Activated naive CD4-positive, alpha-beta T cell treated with anti-CD3 and anti-CD28 coated beads, Interleukin-2, amount 10 ng/mL, durations not matched to agents 7 days and 5 days (primary cell): ENCODE measurements around the gene ATF7.
"Not testable (repeated sequence)": the region's sequence is repeated elsewhere in the genome, so short reads cannot be mapped to it uniquely, and the experiment has no call there.

Source experiments
- CTCF ChIA-PET: fragments of 350-600 bp; sonication (Branson Sonifier 250); formaldehyde crosslinking; loops from one replicate; lab custom pipeline; 2021; ENCODE audit warnings: antibody characterized with exemption; lab: Charles Lee
- DNase-seq: peaks from one replicate; pipeline ENCODE4 v3.0.0-alpha.2; 2020
- H3K27ac Mint-ChIP-seq: one replicate; pipeline ENCODE4 v1.8.0; 2021; ENCODE audit warnings: mild to moderate bottlenecking, moderate library complexity, mixed read lengths
- H3K27me3 Mint-ChIP-seq: one replicate; pipeline ENCODE4 v1.8.0; 2021; ENCODE audit warnings: mild to moderate bottlenecking, mixed read lengths
- H3K36me3 Mint-ChIP-seq: one replicate; pipeline ENCODE4 v1.8.0; 2021; ENCODE audit warnings: mixed read lengths
- H3K4me1 Mint-ChIP-seq: one replicate; pipeline ENCODE4 v1.8.0; 2021; ENCODE audit warnings: mixed read lengths
- H3K4me3 Mint-ChIP-seq: one replicate; pipeline ENCODE4 v1.8.0; 2021; ENCODE audit warnings: mild to moderate bottlenecking, moderate library complexity, mixed read lengths
- H3K9me3 Mint-ChIP-seq: one replicate; pipeline ENCODE4 v1.8.0; 2021; ENCODE audit warnings: mixed read lengths

The ATF7 gene

GRCh38 chr12:53646300-53646699 lies 20.1 kb upstream of the ATF7 start:
- H3K4me1 Mint-ChIP-seq, H3K27ac Mint-ChIP-seq, H3K27me3 Mint-ChIP-seq, DNase-seq, CTCF ChIA-PET, H3K4me3 Mint-ChIP-seq, H3K36me3 Mint-ChIP-seq, H3K9me3 Mint-ChIP-seq: not testable (repeated sequence)

GRCh38 chr12:53645165-53645564 lies 19.0 kb upstream of the ATF7 start:
- Mint-ChIP-seq H3K27ac (no peak overlapping the region), H3K4me3 (no peak overlapping the region), H3K9me3 (no peaks in the 10 kb centered on the region), H3K27me3 (peaks cover 7% of the 10 kb centered on the region), H3K4me1 (no peaks in the 10 kb centered on the region), H3K36me3 (no peaks in the 10 kb centered on the region)
- no peak for DNase-seq
- CTCF ChIA-PET, result no interaction called here

DNA sequence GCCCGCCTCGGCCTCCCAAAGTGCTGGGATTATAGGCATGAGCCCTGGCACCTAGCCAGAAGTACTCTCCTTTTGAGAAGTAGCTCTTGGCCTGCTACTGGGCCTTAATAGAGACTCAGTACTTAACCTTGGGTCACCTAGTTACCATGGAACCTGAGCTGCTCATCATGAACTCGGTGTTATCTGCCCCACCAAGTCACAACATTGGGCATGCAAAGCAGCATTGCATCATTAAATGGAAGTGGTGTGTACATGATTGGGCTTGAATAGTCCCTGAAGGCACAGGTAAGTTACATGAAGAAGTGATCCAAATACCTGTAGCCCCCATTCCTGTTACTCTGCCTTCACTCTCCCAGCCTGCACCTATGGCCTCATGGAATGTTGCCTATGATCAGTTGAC lies 18.0 kb upstream of the ATF7 start:
- H3K27ac Mint-ChIP-seq, result no peak overlapping the region
- no peaks in the 10 kb centered on the region for H3K36me3 Mint-ChIP-seq
- CTCF ChIA-PET, result interaction anchor here (1.3 kb wide), 1 partner anchor 101 kb away, joined by 3 read pairs; no protein-coding TSS in a partner anchor
- no peak for DNase-seq
- no peaks in the 10 kb centered on the region for H3K4me1 Mint-ChIP-seq
- H3K27me3 Mint-ChIP-seq, result peaks cover 7% of the 10 kb centered on the region
- no peak overlapping the region for H3K4me3 Mint-ChIP-seq
- no peaks in the 10 kb centered on the region for H3K9me3 Mint-ChIP-seq

DNA sequence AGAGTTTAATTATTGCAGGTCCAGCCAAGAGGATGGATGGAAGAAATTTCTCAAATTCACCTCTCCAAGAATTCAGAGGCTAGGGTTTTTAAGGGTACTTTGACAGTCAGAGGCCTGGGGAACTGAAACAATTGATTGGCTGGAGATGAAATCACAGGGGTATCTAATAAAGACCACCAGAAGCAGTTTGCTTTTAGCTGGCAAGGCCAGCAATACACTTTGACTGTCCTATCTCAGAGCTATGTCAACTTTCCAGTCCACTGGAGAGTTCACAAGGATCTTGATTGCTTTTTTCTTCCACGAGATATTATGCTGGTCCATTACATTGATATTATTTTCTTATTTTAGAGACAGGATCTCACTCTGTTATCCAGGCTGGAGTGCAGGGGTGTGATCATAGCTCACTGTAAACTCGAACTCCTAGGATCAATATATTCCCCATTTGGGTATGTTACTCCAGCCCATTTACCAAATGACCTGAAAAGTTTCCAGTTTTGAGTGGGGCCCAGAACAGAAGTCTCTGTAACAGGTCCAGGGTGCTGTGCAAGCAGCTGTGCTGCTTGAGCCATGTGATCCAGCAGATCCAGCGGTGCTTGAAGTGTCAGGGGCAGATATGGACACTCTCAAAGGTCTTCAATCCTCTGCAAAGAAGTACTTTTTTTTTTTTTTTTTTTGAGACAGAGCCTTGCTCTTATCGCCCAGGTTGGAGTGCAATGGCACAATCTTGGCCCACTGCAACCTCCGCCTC lies 17.2 kb upstream of the ATF7 start:
- no peaks in the 10 kb centered on the region for H3K9me3 Mint-ChIP-seq
- H3K27ac Mint-ChIP-seq, result no peak overlapping the region
- no peaks in the 10 kb centered on the region for H3K36me3 Mint-ChIP-seq
- DNase-seq, result no peak
- peaks cover 7% of the 10 kb centered on the region for H3K27me3 Mint-ChIP-seq
- no peak overlapping the region for H3K4me3 Mint-ChIP-seq
- CTCF ChIA-PET, result interaction anchor here (1.3 kb wide), 1 partner anchor 100 kb away, joined by 3 read pairs; no protein-coding TSS in a partner anchor
- H3K4me1 Mint-ChIP-seq, result no peaks in the 10 kb centered on the region

DNA sequence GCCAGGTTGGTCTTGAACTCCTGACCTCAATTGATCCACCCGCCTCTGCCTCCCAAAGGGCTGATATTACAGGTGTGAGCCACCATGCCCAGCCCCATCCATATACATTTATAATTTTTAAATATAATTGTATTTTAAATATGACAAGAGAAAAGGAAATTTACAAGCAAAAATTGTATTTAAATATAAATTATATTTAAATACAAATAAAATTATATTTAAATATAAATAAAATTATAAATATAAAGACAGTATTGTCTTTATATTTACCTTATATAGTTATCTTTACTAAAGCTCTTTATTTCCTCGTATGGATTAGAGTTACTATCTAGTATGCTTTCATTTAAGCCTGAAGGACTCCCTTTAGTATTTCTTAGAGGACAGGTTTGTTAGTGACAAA lies 11.9 kb upstream of the ATF7 start:
- no peak for DNase-seq
- CTCF ChIA-PET, result no interaction called here

GRCh38 chr12:53636641-53637040 lies 10.5 kb upstream of the ATF7 start:
- CTCF ChIA-PET, result no interaction called here
- no peak for DNase-seq
- Mint-ChIP-seq H3K27ac (no peak overlapping the region), H3K4me3 (no peak overlapping the region), H3K36me3 (no peaks in the 10 kb centered on the region), H3K9me3 (no peaks in the 10 kb centered on the region), H3K4me1 (no peaks in the 10 kb centered on the region), H3K27me3 (peaks cover 22% of the 10 kb centered on the region)

More for the DNA sequence above, 11.9 kb upstream of the ATF7 start:
- Mint-ChIP-seq H3K4me1 (no peaks in the 10 kb centered on the region), H3K36me3 (no peaks in the 10 kb centered on the region), H3K9me3 (no peaks in the 10 kb centered on the region), H3K4me3 (no peak overlapping the region), H3K27ac (no peak overlapping the region), H3K27me3 (peaks cover 13% of the 10 kb centered on the region)

- not testable (repeated sequence) for H3K4me3 Mint-ChIP-seq, H3K4me1 Mint-ChIP-seq, H3K9me3 Mint-ChIP-seq, H3K27ac Mint-ChIP-seq, H3K36me3 Mint-ChIP-seq, DNase-seq
- H3K27me3 Mint-ChIP-seq, result peaks cover 27% of the 10 kb centered on the region
- CTCF ChIA-PET, result interaction anchor here (0.9 kb wide), 1 partner anchor 92 kb away, joined by 3 read pairs; no protein-coding TSS in a partner anchor
Observed at GRCh38 chr12:53635708-53636107, 9.5 kb upstream of the ATF7 start.

DNA sequence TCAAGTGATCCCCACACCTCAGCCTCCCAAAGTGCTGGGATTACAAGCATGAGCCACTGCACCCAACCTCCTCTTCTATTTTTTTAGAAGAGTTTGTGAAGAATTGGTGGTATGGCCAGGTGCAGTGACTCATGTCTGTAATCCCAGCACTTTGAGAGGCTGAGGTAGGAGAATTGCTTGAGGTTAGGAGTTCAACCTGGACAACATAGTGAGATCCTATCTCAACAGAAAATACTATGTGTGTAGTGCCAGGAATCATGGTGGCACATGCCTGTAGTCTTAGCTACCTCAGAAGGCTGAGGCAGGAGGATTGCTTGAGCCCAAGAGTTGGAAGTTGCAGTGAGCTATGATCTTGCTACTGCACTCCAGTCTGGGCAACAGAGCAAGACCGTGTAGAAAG lies 5.5 kb upstream of the ATF7 start:
- Mint-ChIP-seq H3K27ac (no peak overlapping the region), H3K9me3 (no peaks in the 10 kb centered on the region), H3K4me3 (no peak overlapping the region), H3K27me3 (peaks cover 31% of the 10 kb centered on the region), H3K4me1 (peaks cover 7% of the 10 kb centered on the region), H3K36me3 (no peaks in the 10 kb centered on the region)
- CTCF ChIA-PET, result interaction anchor here (1.5 kb wide), 1 partner anchor 44 kb away, joined by 3 read pairs; the partner anchor contains the start of gene ATP5MC2
- DNase-seq, result no peak

- no peaks in the 10 kb centered on the region for H3K9me3 Mint-ChIP-seq
- H3K27ac Mint-ChIP-seq, result no peak overlapping the region
- H3K4me3 Mint-ChIP-seq, result no peak overlapping the region
- no peak for DNase-seq
- CTCF ChIA-PET, result no interaction called here
- peaks cover 3% of the 10 kb centered on the region for H3K36me3 Mint-ChIP-seq
- peaks cover 37% of the 10 kb centered on the region for H3K4me1 Mint-ChIP-seq
- peaks cover 16% of the 10 kb centered on the region for H3K27me3 Mint-ChIP-seq
Observed at GRCh38 chr12:53627919-53628318, 1.7 kb upstream of the ATF7 start.

DNA sequence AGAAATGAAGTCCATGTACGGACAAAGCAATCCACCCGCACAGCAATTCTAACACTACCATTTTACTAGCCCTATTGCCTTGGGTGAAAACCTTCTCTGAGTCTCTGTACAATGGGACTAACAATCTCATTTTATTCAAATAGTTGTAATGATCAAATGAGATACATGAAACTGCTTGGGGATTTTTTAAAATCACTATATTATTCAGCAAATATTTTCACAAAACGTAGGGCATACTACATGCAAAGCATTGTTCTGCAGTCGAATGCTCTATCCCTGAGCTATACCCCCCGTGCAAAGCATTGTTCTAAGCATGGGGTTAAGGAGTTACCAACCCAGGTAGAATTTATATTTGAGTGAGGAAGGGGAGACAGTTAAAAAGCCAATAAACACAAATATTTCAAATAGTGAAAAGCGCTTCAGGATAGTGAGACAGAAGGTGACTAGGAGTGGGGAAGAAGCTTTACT lies 554 bp upstream of the ATF7 start:
- H3K9me3 Mint-ChIP-seq, result no peaks in the 10 kb centered on the region

GRCh38 chr12:53625373-53625945 lies 723 bp downstream of the ATF7 start:
- peak overlapping the region; percentile 92 for H3K27ac Mint-ChIP-seq
- H3K4me1 Mint-ChIP-seq, result peaks cover 42% of the 10 kb centered on the region
- no peak for DNase-seq
- CTCF ChIA-PET, result interaction anchor here (1.9 kb wide), 1 partner anchor 51 kb away, joined by 5 read pairs; the partner anchor contains the start of gene ATP5MC2
- H3K9me3 Mint-ChIP-seq, result no peaks in the 10 kb centered on the region
- H3K36me3 Mint-ChIP-seq, result peaks cover 5% of the 10 kb centered on the region
- H3K4me3 Mint-ChIP-seq, result peak overlapping the region; percentile 97
- peaks cover 1% of the 10 kb centered on the region for H3K27me3 Mint-ChIP-seq

More for the DNA sequence above, 554 bp upstream of the ATF7 start:
- peaks cover 10% of the 10 kb centered on the region for H3K27me3 Mint-ChIP-seq
- peak overlapping the region; percentile 92 for H3K27ac Mint-ChIP-seq
- no peak for DNase-seq
- CTCF ChIA-PET, result interaction anchor here (1.2 kb wide), 1 partner anchor 49 kb away, joined by 4 read pairs; the partner anchor contains the start of gene ATP5MC2
- H3K4me1 Mint-ChIP-seq, result peaks cover 40% of the 10 kb centered on the region
- H3K4me3 Mint-ChIP-seq, result peak overlapping the region; percentile 97
- peaks cover 3% of the 10 kb centered on the region for H3K36me3 Mint-ChIP-seq

DNA sequence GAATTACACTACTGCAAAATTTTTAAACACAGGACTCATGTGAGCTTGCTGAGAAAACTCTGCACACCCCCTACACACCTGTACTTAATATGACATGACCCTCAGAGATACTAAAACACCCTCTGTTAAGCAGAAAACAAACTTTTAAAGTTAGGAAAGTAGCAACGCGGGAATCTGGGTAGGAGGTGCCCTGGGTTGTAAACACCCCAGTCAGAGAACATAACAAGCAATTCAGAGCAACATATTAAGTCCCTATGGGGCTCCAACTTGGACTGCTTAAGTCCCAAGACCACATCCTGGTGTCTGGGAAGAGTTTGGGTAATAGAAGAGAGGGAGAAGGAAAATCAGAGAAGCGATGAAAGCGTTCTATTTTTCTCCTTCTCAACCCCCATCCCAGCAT lies 1.2 kb downstream of the ATF7 start:
- no peaks in the 10 kb centered on the region for H3K27me3 Mint-ChIP-seq
- peaks cover 42% of the 10 kb centered on the region for H3K4me1 Mint-ChIP-seq
- H3K36me3 Mint-ChIP-seq, result peaks cover 5% of the 10 kb centered on the region
- DNase-seq, result no peak
- H3K9me3 Mint-ChIP-seq, result no peaks in the 10 kb centered on the region
- H3K27ac Mint-ChIP-seq, result peak overlapping the region; percentile 92
- CTCF ChIA-PET, result interaction anchor here (1.9 kb wide), 1 partner anchor 51 kb away, joined by 5 read pairs; the partner anchor contains the start of gene ATP5MC2
- peak overlapping the region; percentile 97 for H3K4me3 Mint-ChIP-seq

DNA sequence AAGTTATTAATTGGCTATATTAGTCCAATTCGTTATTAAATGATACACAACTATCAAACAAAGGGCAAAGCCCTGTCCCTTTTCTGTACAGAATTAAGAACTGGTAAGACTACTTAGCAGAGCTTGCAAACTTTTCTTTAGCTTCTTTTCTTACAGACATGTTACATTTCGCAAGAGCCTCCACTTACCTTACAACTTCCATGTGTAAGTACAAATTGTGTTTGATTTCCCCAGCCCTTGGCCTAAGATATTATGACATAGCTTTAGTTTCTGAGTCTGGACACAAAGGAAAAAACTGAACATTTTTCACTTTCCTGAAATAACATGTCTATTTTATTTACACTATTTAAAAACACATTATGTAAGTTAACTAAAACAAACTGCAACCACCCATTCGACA lies 1.7 kb downstream of the ATF7 start:
- Mint-ChIP-seq H3K4me3 (peak overlapping the region; percentile 97), H3K27me3 (no peaks in the 10 kb centered on the region), H3K27ac (no peak overlapping the region), H3K4me1 (peaks cover 42% of the 10 kb centered on the region), H3K36me3 (peaks cover 5% of the 10 kb centered on the region), H3K9me3 (no peaks in the 10 kb centered on the region)
- CTCF ChIA-PET, result interaction anchor here (1.9 to 2.1 kb wide), 2 partner anchors 12 to 52 kb away, joined by 5 to 11 read pairs; partner anchors contain the start of gene ATP5MC2
- DNase-seq, result no peak

GRCh38 chr12:53623548-53624385 lies 2.4 kb downstream of the ATF7 start:
- peaks cover 45% of the 10 kb centered on the region for H3K4me1 Mint-ChIP-seq
- CTCF ChIA-PET, result interaction anchor here (2.1 kb wide), 1 partner anchor 12 kb away, joined by 11 read pairs; no protein-coding TSS in a partner anchor
- peak overlapping the region; percentile 97 for H3K4me3 Mint-ChIP-seq
- H3K27me3 Mint-ChIP-seq, result no peaks in the 10 kb centered on the region
- H3K9me3 Mint-ChIP-seq, result no peaks in the 10 kb centered on the region
- DNase-seq, result no peak
- H3K36me3 Mint-ChIP-seq, result peaks cover 5% of the 10 kb centered on the region
- H3K27ac Mint-ChIP-seq, result peak overlapping the region; percentile 59
